ENCODE data around the gene DBP.
A peak's percentile ranks its signal among the peaks of the same experiment; 100 is the strongest.

Gene DBP

GRCh38 chr19:48630296-48631063, 6.7 kb downstream of the DBP start:
- FAIRE-seq: no peak
- TF ChIP-seq POLR2A (IDR thresholded peaks at IDR 0.05; ENCODE audit: low read depth, low read length) (no peak; the same call in 1 of the 2 replicates), TAF1 (IDR thresholded peaks at IDR 0.05; ENCODE audit: borderline replicate concordance, low read depth, low read length) (no peak), POLR2AphosphoS5 (IDR thresholded peaks at IDR 0.05; ENCODE audit: low read depth, low read length) (no peak)
- no peak for DNase-seq (ENCODE audit: insufficient read length)

- DNase-seq (ENCODE audit: insufficient read length) (no peak), FAIRE-seq (peak; percentile 5)
- no peak; the same call in 1 of the 2 replicates for TF ChIP-seq POLR2A (IDR thresholded peaks at IDR 0.05; ENCODE audit: low read depth, low read length)
- TF ChIP-seq TAF1 (IDR thresholded peaks at IDR 0.05; ENCODE audit: borderline replicate concordance, low read depth, low read length): no peak
- no peak for TF ChIP-seq POLR2AphosphoS5 (IDR thresholded peaks at IDR 0.05; ENCODE audit: low read depth, low read length)
Observed at GRCh38 chr19:48629599-48630295, 7.4 kb downstream of the DBP start.

GRCh38 chr19:48629297-48629598, 7.9 kb downstream of the DBP start:
- no peak for FAIRE-seq
- no peak for TF ChIP-seq POLR2A (IDR thresholded peaks at IDR 0.05; ENCODE audit: low read depth, low read length)
- TF ChIP-seq POLR2AphosphoS5 (IDR thresholded peaks at IDR 0.05; ENCODE audit: low read depth, low read length): no peak
- no peak for TF ChIP-seq TAF1 (IDR thresholded peaks at IDR 0.05; ENCODE audit: borderline replicate concordance, low read depth, low read length)
- DNase-seq (ENCODE audit: insufficient read length): no peak

GRCh38 chr19:48628486-48629296, 8.5 kb downstream of the DBP start:
- no peak for FAIRE-seq
- no peak for DNase-seq (ENCODE audit: insufficient read length)
- TF ChIP-seq POLR2AphosphoS5 (IDR thresholded peaks at IDR 0.05; ENCODE audit: low read depth, low read length): no peak
- TF ChIP-seq POLR2A (IDR thresholded peaks at IDR 0.05; ENCODE audit: low read depth, low read length): no peak
- TF ChIP-seq TAF1 (IDR thresholded peaks at IDR 0.05; ENCODE audit: borderline replicate concordance, low read depth, low read length): no peak

GRCh38 chr19:48627865-48628314, 9.3 kb downstream of the DBP start:
- FAIRE-seq (no peak), DNase-seq (ENCODE audit: insufficient read length) (no peak)

GRCh38 chr19:48627201-48627864, 9.8 kb downstream of the DBP start:
- DNase-seq (ENCODE audit: insufficient read length) (no peak), FAIRE-seq (no peak)

More at GRCh38 chr19:48627865-48628314, 9.3 kb downstream of the DBP start:
- no peak for TF ChIP-seq TAF1 (IDR thresholded peaks at IDR 0.05; ENCODE audit: borderline replicate concordance, low read depth, low read length)
- no peak for TF ChIP-seq POLR2AphosphoS5 (IDR thresholded peaks at IDR 0.05; ENCODE audit: low read depth, low read length)
- TF ChIP-seq POLR2A (IDR thresholded peaks at IDR 0.05; ENCODE audit: low read depth, low read length): no peak

GRCh38 chr19:48625891-48626327, 11.3 kb downstream of the DBP start:
- no peak for DNase-seq (ENCODE audit: insufficient read length)
- FAIRE-seq: no peak
- TF ChIP-seq POLR2A (IDR thresholded peaks at IDR 0.05; ENCODE audit: low read depth, low read length) (no peak), TAF1 (IDR thresholded peaks at IDR 0.05; ENCODE audit: borderline replicate concordance, low read depth, low read length) (no peak), POLR2AphosphoS5 (IDR thresholded peaks at IDR 0.05; ENCODE audit: low read depth, low read length) (no peak)

More at GRCh38 chr19:48627201-48627864, 9.8 kb downstream of the DBP start:
- no peak for TF ChIP-seq TAF1 (IDR thresholded peaks at IDR 0.05; ENCODE audit: borderline replicate concordance, low read depth, low read length)
- TF ChIP-seq POLR2A (IDR thresholded peaks at IDR 0.05; ENCODE audit: low read depth, low read length): no peak; the same call in 1 of the 2 replicates
- no peak for TF ChIP-seq POLR2AphosphoS5 (IDR thresholded peaks at IDR 0.05; ENCODE audit: low read depth, low read length)

- TF ChIP-seq POLR2A (IDR thresholded peaks at IDR 0.05; ENCODE audit: low read depth, low read length) (no peak), POLR2AphosphoS5 (IDR thresholded peaks at IDR 0.05; ENCODE audit: low read depth, low read length) (no peak), TAF1 (IDR thresholded peaks at IDR 0.05; ENCODE audit: borderline replicate concordance, low read depth, low read length) (no peak)
- FAIRE-seq (no peak), DNase-seq (ENCODE audit: insufficient read length) (no peak)
Observed at GRCh38 chr19:48624791-48625723, 12.1 kb downstream of the DBP start.

GRCh38 chr19:48624067-48624594, 13.0 kb downstream of the DBP start:
- DNase-seq (ENCODE audit: insufficient read length) (peak; percentile 98), FAIRE-seq (peak; percentile 98)
- TF ChIP-seq POLR2AphosphoS5 (IDR thresholded peaks at IDR 0.05; ENCODE audit: low read depth, low read length): no peak
- no peak; the same call in 1 of the 2 replicates for TF ChIP-seq POLR2A (IDR thresholded peaks at IDR 0.05; ENCODE audit: low read depth, low read length)
- TF ChIP-seq TAF1 (IDR thresholded peaks at IDR 0.05; ENCODE audit: borderline replicate concordance, low read depth, low read length): no peak
